ENCODE data around the gene LINGO1.

- TF ChIP-seq, protein P1, sequence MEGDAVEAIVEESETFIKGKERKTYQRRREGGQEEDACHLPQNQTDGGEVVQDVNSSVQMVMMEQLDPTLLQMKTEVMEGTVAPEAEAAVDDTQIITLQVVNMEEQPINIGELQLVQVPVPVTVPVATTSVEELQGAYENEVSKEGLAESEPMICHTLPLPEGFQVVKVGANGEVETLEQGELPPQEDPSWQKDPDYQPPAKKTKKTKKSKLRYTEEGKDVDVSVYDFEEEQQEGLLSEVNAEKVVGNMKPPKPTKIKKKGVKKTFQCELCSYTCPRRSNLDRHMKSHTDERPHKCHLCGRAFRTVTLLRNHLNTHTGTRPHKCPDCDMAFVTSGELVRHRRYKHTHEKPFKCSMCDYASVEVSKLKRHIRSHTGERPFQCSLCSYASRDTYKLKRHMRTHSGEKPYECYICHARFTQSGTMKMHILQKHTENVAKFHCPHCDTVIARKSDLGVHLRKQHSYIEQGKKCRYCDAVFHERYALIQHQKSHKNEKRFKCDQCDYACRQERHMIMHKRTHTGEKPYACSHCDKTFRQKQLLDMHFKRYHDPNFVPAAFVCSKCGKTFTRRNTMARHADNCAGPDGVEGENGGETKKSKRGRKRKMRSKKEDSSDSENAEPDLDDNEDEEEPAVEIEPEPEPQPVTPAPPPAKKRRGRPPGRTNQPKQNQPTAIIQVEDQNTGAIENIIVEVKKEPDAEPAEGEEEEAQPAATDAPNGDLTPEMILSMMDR (IDR thresholded peaks at IDR 0.05), result no peak
- no peak for TF ChIP-seq POLR2A (IDR thresholded peaks at IDR 0.05)
Measured at GRCh38 chr15:77566092-77566491, 66.6 kb downstream of the LINGO1 start.

Measured in adrenal gland (tissue), 5 donors.